Calu3 (cell line): Measurements from ENCODE around the gene SLC44A1. TPM values are rescaled to one million over a fixed set of nuclear protein-coding genes. Genes with fewer than 3 reads are reported as not detected.

ENCODE experiments used
- BruUV-seq: library from RNA; stranded (reverse); fragments of 400-500 nt; replicated peaks from 2 replicates; lab custom pipeline; 2021; lab: Mats Ljungman, UMichigan
- CTCF ChIA-PET: fragments of 300-600 bp; sonication (Branson Sonifier 250); formaldehyde crosslinking; loops from one replicate; lab custom pipeline; 2022; ENCODE audit warnings: antibody characterized with exemption; lab: Charles Lee
- DNase-seq: peaks from one replicate; pipeline ENCODE4 v3.0.0; 2022
- H3K27ac Mint-ChIP-seq: one replicate; pipeline ENCODE4 v1.8.0; 2022; ENCODE audit warnings: mixed read lengths; ENCODE audit not compliant: unreplicated experiment
- H3K27me3 Mint-ChIP-seq: one replicate; pipeline ENCODE4 v1.8.0; 2022; ENCODE audit warnings: mixed read lengths; ENCODE audit not compliant: unreplicated experiment
- H3K36me3 Mint-ChIP-seq: one replicate; pipeline ENCODE4 v1.8.0; 2022; ENCODE audit warnings: mild to moderate bottlenecking, moderate library complexity, mixed read lengths; ENCODE audit not compliant: insufficient read depth, unreplicated experiment
- H3K4me1 Mint-ChIP-seq: one replicate; pipeline ENCODE4 v1.8.0; 2022; ENCODE audit warnings: mild to moderate bottlenecking, low read depth, mixed read lengths; ENCODE audit not compliant: unreplicated experiment
- H3K4me3 Mint-ChIP-seq: one replicate; pipeline ENCODE4 v1.8.0; 2022; ENCODE audit warnings: mild to moderate bottlenecking, low read depth, moderate library complexity, mixed read lengths; ENCODE audit not compliant: unreplicated experiment
- H3K9me3 Mint-ChIP-seq: one replicate; pipeline ENCODE4 v1.8.0; 2022; ENCODE audit warnings: low read depth, mixed read lengths; ENCODE audit not compliant: unreplicated experiment
- intact Hi-C: fragments of 100-400 bp; cut with micrococcal nuclease; formaldehyde crosslinking; loops from one replicate; pipeline ENCODE4 v1.10.0; 2022; ENCODE audit not compliant: unreplicated experiment
- total RNA-seq: library from RNA; stranded (reverse); gene quantifications from 2 replicates; pipeline ENCODE4 v1.2.3, GENCODE V29; 2022
- TF ChIP-seq, protein P1 (sequence below): fragments of 200-600 bp; IDR thresholded peaks from one replicate; pipeline ENCODE4 v1.8.0; 2022; ENCODE audit warnings: antibody characterized with exemption; ENCODE audit not compliant: unreplicated experiment

Gene SLC44A1
- total RNA-seq, 1 experiment from 2014 or later = 41.2 TPM

GRCh38 chr9:105439428-105439827 lies 195.0 kb downstream of the SLC44A1 start:
- BruUV-seq = no TSS peak
- TF ChIP-seq, protein P1, sequence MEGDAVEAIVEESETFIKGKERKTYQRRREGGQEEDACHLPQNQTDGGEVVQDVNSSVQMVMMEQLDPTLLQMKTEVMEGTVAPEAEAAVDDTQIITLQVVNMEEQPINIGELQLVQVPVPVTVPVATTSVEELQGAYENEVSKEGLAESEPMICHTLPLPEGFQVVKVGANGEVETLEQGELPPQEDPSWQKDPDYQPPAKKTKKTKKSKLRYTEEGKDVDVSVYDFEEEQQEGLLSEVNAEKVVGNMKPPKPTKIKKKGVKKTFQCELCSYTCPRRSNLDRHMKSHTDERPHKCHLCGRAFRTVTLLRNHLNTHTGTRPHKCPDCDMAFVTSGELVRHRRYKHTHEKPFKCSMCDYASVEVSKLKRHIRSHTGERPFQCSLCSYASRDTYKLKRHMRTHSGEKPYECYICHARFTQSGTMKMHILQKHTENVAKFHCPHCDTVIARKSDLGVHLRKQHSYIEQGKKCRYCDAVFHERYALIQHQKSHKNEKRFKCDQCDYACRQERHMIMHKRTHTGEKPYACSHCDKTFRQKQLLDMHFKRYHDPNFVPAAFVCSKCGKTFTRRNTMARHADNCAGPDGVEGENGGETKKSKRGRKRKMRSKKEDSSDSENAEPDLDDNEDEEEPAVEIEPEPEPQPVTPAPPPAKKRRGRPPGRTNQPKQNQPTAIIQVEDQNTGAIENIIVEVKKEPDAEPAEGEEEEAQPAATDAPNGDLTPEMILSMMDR = no peak
- CTCF ChIA-PET = no interaction called here
- H3K4me3 Mint-ChIP-seq = no peak overlapping the region
- no peaks in the 10 kb centered on the region for H3K27me3 Mint-ChIP-seq
- H3K4me1 Mint-ChIP-seq = peaks cover 7% of the 10 kb centered on the region
- intact Hi-C loops = no loop called here
- H3K36me3 Mint-ChIP-seq = peaks cover 6% of the 10 kb centered on the region
- no peak overlapping the region for H3K27ac Mint-ChIP-seq
- H3K9me3 Mint-ChIP-seq = peaks cover 3% of the 10 kb centered on the region
- DNase-seq = no peak

GRCh38 chr9:105441616-105442160 lies 197.2 kb downstream of the SLC44A1 start:
- Mint-ChIP-seq H3K9me3 (no peaks in the 10 kb centered on the region), H3K4me3 (no peak overlapping the region), H3K27ac (no peak overlapping the region), H3K27me3 (no peaks in the 10 kb centered on the region), H3K4me1 (peaks cover 7% of the 10 kb centered on the region), H3K36me3 (no peaks in the 10 kb centered on the region)
- CTCF ChIA-PET = no interaction called here
- TF ChIP-seq, protein P1 = no peak
- no TSS peak for BruUV-seq
- intact Hi-C loops = no loop called here
- no peak for DNase-seq

GRCh38 chr9:105443121-105443520 lies 198.7 kb downstream of the SLC44A1 start:
- Mint-ChIP-seq H3K4me1 (peaks cover 7% of the 10 kb centered on the region), H3K36me3 (peaks cover 7% of the 10 kb centered on the region), H3K9me3 (no peaks in the 10 kb centered on the region), H3K27ac (no peak overlapping the region), H3K4me3 (no peak overlapping the region), H3K27me3 (no peaks in the 10 kb centered on the region)
- CTCF ChIA-PET = no interaction called here
- no peak for DNase-seq
- TF ChIP-seq, protein P1 = no peak
- intact Hi-C loops = no loop called here
- no TSS peak for BruUV-seq

GRCh38 chr9:105444130-105444529 lies 199.7 kb downstream of the SLC44A1 start:
- no peaks in the 10 kb centered on the region for H3K27me3 Mint-ChIP-seq
- H3K4me3 Mint-ChIP-seq = no peak overlapping the region
- no peak overlapping the region for H3K27ac Mint-ChIP-seq
- CTCF ChIA-PET = no interaction called here
- DNase-seq = no peak
- TF ChIP-seq, protein P1 = no peak
- H3K4me1 Mint-ChIP-seq = peaks cover 7% of the 10 kb centered on the region
- H3K36me3 Mint-ChIP-seq = peaks cover 15% of the 10 kb centered on the region
- intact Hi-C loops = no loop called here
- BruUV-seq = no TSS peak
- no peaks in the 10 kb centered on the region for H3K9me3 Mint-ChIP-seq
